Measurements from ENCODE around the gene S100A3.
"Not testable (repeated sequence)": the region's sequence is repeated elsewhere in the genome, so short reads cannot be mapped to it uniquely, and the experiment has no call there.

Gene S100A3

DNA sequence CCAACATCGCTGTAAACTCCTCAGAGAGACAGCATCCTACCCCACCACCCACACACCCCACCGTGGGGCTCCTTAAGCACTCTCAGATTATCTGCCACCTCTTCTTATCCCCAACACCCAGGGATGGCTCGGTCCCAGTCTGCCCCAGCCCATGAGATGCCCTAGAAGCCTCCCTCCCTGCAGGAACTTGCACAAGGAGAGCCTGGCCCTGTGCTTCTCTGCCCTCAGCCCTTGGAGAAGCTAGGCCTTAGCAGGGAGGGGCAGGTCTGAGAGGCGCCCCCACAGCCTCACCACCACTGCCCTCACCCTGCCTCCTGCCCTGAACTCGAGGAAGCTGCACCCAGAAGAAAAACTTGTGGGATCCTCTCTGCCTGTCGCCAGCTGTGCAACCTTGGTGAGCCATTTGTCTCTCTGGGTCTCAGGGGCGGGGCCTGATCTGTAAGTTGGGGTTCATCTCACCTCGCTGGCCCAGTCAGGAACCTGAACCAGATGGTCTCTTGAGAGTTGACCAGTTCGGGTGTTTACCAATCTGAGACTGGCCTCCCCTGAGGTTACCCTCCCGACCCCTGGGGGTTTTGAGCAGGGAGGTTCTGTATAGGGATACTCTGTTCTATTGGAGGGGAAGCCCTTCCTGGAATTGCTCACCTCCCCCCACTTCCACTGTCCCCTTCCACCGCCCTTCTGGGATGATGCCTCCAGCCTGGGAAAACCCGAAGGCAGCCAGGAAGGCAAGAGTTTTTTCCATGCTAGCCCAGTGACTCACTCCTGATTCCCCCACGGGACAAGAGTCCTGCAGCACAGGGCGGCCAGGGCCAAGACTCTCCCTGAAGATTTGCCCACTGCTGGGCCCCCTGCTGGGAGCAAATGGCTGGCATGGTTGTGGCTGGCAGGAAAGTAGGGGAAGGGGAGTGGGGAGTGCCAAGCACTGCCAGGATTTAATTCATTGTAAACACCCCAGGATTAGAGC is at the start of gene S100A3:
TSS of gene S100A3 (minus strand) at position 537 of the 967 bp plus-strand sequence. CDS start 773 bp downstream, outside the sequence.
- no peak for DNase-seq (ENCODE audit: low spot score)

GRCh38 chr1:153598309-153599172 is 49.5 kb upstream of the S100A3 start:
- DNase-seq (ENCODE audit: low spot score), result no peak

GRCh38 chr1:153597206-153597605 is 48.1 kb upstream of the S100A3 start:
- no peak for DNase-seq (ENCODE audit: low spot score)

GRCh38 chr1:153592748-153593147 is 43.7 kb upstream of the S100A3 start:
- no peak for DNase-seq (ENCODE audit: low spot score)

DNA sequence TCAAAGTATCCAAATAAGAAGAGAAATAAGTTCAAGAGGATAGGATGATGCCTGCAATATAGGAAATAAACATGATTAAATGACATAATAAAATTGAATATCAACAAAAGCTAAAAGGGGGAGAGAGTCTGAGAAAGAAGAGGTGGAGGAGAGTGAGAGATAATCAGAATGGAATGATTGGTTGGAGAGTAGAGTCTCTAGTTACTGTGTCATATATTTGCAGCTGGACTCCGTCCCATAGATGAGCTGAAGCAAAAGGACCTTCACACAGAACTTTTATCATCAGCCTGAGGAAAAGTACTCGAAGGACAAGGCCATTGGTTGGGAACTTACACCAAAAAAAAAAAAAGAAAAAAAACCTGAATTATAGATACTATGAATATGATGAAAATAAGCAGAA is 39.4 kb upstream of the S100A3 start:
- DNase-seq (ENCODE audit: low spot score), result no peak

GRCh38 chr1:153588033-153588432 is 39.0 kb upstream of the S100A3 start:
- not testable (repeated sequence) for DNase-seq (ENCODE audit: low spot score)

GRCh38 chr1:153587314-153587713 is 38.3 kb upstream of the S100A3 start:
- no peak for DNase-seq (ENCODE audit: low spot score)

DNA sequence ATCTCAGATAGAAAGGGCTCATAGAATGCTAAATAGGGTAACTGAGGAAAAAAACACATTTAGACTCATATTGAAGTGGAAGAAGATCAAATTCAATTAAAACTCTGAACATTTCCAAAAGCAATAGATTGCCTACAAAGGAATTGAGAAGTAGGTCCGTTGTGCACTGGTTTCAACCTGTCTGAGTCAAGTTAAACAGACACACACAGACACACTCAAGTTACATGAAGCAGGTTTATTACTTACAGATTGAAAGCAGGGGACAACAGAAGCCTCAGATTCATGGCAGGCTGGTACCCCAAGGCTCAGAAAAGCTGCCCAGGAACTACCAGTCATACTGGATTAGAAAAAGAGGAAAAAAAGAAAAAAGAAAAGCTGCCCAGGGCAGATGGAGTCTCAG is 37.3 kb upstream of the S100A3 start:
- no peak for DNase-seq (ENCODE audit: low spot score)

DNA sequence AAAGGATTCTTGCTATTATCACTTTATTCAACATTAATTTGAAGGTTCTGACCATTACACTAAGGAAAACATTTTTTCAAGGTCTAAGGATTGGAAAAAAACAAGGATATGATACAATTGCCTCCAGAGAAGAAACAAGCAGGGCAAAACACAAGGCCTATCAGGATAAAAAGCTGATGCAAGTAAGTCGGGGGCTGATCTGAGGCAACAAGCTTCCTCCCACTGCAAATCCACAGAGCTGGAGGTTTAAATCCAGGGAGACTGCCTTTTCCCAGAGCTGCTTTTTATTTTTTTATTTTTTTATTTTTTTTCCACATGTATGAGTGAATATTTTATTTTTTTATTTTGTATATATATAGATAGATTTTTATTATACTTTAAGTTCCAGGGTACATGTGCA is 35.9 kb upstream of the S100A3 start:
- no peak for DNase-seq (ENCODE audit: low spot score)

DNA sequence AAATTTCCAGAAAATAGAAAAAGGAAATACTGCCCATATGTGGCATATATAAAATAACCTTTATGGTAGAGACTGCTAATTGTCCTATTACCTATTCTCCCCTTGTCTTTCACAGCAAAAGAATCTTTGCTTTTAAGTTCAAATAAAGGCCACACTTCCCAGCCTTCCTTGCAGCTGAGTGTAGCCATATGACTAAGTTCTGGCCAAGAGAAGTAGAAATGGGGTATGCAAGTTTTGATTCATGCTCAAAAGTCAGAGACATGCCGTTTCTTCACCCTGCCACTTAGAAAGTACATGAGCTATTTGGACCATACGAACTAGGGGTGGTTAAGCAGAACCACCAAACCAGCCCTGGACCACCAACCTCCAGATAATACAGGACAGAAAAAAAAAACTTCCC is 34.9 kb upstream of the S100A3 start:
- DNase-seq (ENCODE audit: low spot score), result no peak

GRCh38 chr1:153583514-153583913 is 34.5 kb upstream of the S100A3 start:
- DNase-seq (ENCODE audit: low spot score), result not testable (repeated sequence)

GRCh38 chr1:153582836-153583235 is 33.8 kb upstream of the S100A3 start:
- not testable (repeated sequence) for DNase-seq (ENCODE audit: low spot score)

GRCh38 chr1:153578936-153579335 is 29.9 kb upstream of the S100A3 start:
- DNase-seq (ENCODE audit: low spot score), result no peak

- DNase-seq (ENCODE audit: low spot score), result no peak
These were observed 29.4 kb upstream of the S100A3 start for GRCh38 chr1:153578490-153578889.

- no peak for DNase-seq (ENCODE audit: low spot score)
These were observed 28.6 kb upstream of the S100A3 start for GRCh38 chr1:153577624-153578051.

GRCh38 chr1:153577138-153577537 is 28.1 kb upstream of the S100A3 start:
- DNase-seq (ENCODE audit: low spot score), result no peak

DNA sequence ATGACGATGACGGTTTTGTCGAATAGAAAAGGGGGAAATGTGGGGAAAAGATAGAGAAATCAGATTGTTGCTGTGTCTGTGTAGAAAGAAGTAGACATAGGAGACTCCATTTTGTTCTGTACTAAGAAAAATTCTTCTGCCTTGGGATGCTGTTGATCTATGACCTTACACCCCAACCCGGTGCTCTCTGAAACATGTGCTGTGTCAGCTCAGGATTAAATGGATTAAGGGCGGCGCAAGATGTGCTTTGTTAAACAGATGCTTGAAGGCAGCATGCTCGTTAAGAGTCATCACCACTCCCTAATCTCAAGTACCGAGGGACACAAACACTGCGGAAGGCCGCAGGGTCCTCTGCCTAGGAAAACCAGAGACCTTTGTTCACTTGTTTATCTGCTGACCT is 26.4 kb upstream of the S100A3 start:
- DNase-seq (ENCODE audit: low spot score), result not testable (repeated sequence)

DNA sequence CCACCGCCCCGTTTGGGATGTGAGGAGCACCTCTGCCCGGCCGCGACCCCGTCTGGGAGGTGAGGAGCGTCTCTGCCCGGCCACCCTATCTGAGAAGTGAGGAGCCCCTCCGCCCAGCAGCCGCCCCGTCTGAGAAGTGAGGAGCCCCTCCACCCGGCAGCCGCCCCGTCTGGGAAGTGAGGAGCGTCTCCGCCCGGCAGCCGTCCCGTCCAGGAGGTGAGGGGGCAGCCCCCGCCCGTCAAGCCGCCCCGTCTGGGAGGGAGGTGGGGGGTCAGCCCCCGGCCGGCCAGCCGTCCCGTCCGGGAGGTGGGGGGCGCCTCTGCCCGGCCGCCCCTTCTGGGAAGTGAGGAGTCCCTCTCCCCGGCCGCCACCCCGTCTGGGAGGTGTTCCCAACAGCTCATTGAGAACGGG is 26.0 kb upstream of the S100A3 start:
- DNase-seq (ENCODE audit: low spot score), result not testable (repeated sequence)

- no peak for DNase-seq (ENCODE audit: low spot score)
These were observed 24.3 kb upstream of the S100A3 start for GRCh38 chr1:153573351-153573750.

GRCh38 chr1:153572569-153573015 is 23.5 kb upstream of the S100A3 start:
- no peak for DNase-seq (ENCODE audit: low spot score)

DNA sequence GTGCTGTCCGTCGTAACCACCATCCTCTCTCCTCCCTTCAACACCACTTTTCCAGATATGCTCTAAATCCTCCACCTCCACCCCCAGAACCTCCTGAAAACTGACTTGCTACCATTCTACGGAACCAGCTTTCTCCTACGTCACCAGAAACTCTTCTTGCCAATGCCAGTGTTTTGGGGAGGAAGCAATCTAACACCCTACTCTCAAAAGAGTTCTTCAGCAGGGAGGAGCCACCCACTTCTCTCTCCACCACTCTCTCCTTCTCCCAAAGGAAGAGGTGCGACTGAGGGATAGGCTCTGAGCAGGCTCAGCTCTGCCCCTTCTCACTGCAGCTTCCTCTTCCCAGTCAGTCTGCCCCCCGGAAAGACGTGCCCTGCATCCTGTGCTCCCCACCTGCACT is 22.6 kb upstream of the S100A3 start:
- no peak for DNase-seq (ENCODE audit: low spot score)

DNA sequence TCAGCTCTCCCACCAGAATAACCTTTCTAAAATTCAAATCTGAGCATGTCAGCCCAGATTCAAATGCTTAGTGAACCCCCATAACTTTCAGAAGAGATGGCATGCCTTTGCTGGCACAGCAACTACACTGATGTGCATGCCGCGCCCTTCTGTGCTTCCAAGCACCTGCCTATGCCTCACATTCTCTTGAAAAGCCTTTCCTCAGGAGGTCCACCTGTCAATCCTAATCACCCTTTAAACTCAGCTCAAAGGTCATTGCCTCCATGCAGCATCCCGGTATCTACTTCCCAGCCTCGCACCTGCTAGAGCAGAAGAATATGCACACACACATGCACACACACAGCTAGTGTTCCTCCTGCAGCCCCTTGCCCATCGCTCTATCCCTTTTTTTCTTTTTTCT is 21.8 kb upstream of the S100A3 start:
- no peak for DNase-seq (ENCODE audit: low spot score)

DNA sequence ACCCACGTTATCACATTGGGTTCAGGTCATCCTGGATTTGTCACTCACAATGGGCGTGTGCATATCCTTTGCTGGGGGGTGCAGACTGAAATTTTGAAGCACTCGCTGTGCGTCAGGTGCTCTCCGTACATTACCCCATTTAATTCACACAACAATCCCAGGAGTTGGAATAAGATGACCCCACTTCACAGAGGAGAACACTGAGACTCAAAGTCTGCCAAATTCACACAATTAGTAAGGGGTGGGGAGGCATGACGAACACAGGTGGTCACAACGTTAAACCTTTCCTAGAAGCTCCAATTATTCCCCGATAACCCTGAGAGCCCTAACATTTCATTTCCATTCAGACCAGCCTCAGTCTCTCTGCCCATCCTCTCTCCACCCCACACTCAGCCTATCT is 20.4 kb upstream of the S100A3 start:
- DNase-seq (ENCODE audit: low spot score), result no peak
